ENCODE data around the gene LRRC4C.
"Not testable (repeated sequence)": the region's sequence is repeated elsewhere in the genome, so short reads cannot be mapped to it uniquely, and the experiment has no call there.

Gene LRRC4C

GRCh38 chr11:40924915-40925314 is 534.5 kb downstream of the LRRC4C start:
- Histone ChIP-seq H3K9me3 (ENCODE audit: low read length) (no peaks in the 10 kb centered on the region), H3K79me2 (ENCODE audit: insufficient read depth, low read length) (no peaks in the 10 kb centered on the region), H3K4me3 (ENCODE audit: low read depth, low read length, poor library complexity, severe bottlenecking) (no peak overlapping the region), H4K20me1 (ENCODE audit: insufficient read depth, low read length) (no peaks in the 10 kb centered on the region), H3K9ac (ENCODE audit: low read length) (no peak overlapping the region), H2AFZ (ENCODE audit: low read length) (no peak overlapping the region), H3K4me1 (ENCODE audit: insufficient read depth, low read length, severe bottlenecking) (no peaks in the 10 kb centered on the region), H3K9me2 (ENCODE audit: low read depth, low read length) (no peaks in the 10 kb centered on the region), H3K4me2 (ENCODE audit: low read length) (no peak overlapping the region), H3F3A (ENCODE audit: insufficient read depth, low read length) (no peaks in the 10 kb centered on the region), H3K27ac (ENCODE audit: low read depth, low read length, poor library complexity, severe bottlenecking) (no peak overlapping the region), H3K27me3 (ENCODE audit: insufficient read depth, low read length) (no peaks in the 10 kb centered on the region), H3K36me3 (ENCODE audit: insufficient read depth, low read length) (no peaks in the 10 kb centered on the region)
- no peak for TF ChIP-seq EZH2 (IDR thresholded peaks at IDR 0.05; ENCODE audit: borderline replicate concordance, low read length)
- TF ChIP-seq CTCF (IDR thresholded peaks at IDR 0.05; ENCODE audit: low read length), result no peak

- Histone ChIP-seq H3K4me1 (ENCODE audit: insufficient read depth, low read length, severe bottlenecking) (no peaks in the 10 kb centered on the region), H3K9ac (ENCODE audit: low read length) (no peak overlapping the region), H3K27ac (ENCODE audit: low read depth, low read length, poor library complexity, severe bottlenecking) (no peak overlapping the region), H3F3A (ENCODE audit: insufficient read depth, low read length) (no peaks in the 10 kb centered on the region), H4K20me1 (ENCODE audit: insufficient read depth, low read length) (no peaks in the 10 kb centered on the region), H3K9me2 (ENCODE audit: low read depth, low read length) (no peaks in the 10 kb centered on the region), H3K27me3 (ENCODE audit: insufficient read depth, low read length) (no peaks in the 10 kb centered on the region), H2AFZ (ENCODE audit: low read length) (no peak overlapping the region), H3K4me3 (ENCODE audit: low read depth, low read length, poor library complexity, severe bottlenecking) (no peak overlapping the region), H3K36me3 (ENCODE audit: insufficient read depth, low read length) (no peaks in the 10 kb centered on the region), H3K4me2 (ENCODE audit: low read length) (no peak overlapping the region), H3K9me3 (ENCODE audit: low read length) (no peaks in the 10 kb centered on the region), H3K79me2 (ENCODE audit: insufficient read depth, low read length) (no peaks in the 10 kb centered on the region)
- TF ChIP-seq EZH2 (IDR thresholded peaks at IDR 0.05; ENCODE audit: borderline replicate concordance, low read length), result no peak
- no peak for TF ChIP-seq CTCF (IDR thresholded peaks at IDR 0.05; ENCODE audit: low read length)
Measured at GRCh38 chr11:40921246-40921645, 538.2 kb downstream of the LRRC4C start.

GRCh38 chr11:40910774-40911173 is 548.7 kb downstream of the LRRC4C start:
- H4K20me1 ChIP-seq (ENCODE audit: insufficient read depth, low read length); H3K27me3 ChIP-seq (ENCODE audit: insufficient read depth, low read length); H3K9me2 ChIP-seq (ENCODE audit: low read depth, low read length); H2AFZ ChIP-seq (ENCODE audit: low read length); H3F3A ChIP-seq (ENCODE audit: insufficient read depth, low read length); H3K4me1 ChIP-seq (ENCODE audit: insufficient read depth, low read length, severe bottlenecking); H3K9me3 ChIP-seq (ENCODE audit: low read length); H3K4me2 ChIP-seq (ENCODE audit: low read length); H3K79me2 ChIP-seq (ENCODE audit: insufficient read depth, low read length); H3K36me3 ChIP-seq (ENCODE audit: insufficient read depth, low read length); H3K9ac ChIP-seq (ENCODE audit: low read length); H3K27ac ChIP-seq (ENCODE audit: low read depth, low read length, poor library complexity, severe bottlenecking); H3K4me3 ChIP-seq (ENCODE audit: low read depth, low read length, poor library complexity, severe bottlenecking): not testable (repeated sequence)

- Histone ChIP-seq H3K9ac (ENCODE audit: low read length) (no peak overlapping the region), H3K79me2 (ENCODE audit: insufficient read depth, low read length) (no peaks in the 10 kb centered on the region), H3K27me3 (ENCODE audit: insufficient read depth, low read length) (no peaks in the 10 kb centered on the region), H3K27ac (ENCODE audit: low read depth, low read length, poor library complexity, severe bottlenecking) (no peak overlapping the region), H3F3A (ENCODE audit: insufficient read depth, low read length) (no peaks in the 10 kb centered on the region), H3K4me1 (ENCODE audit: insufficient read depth, low read length, severe bottlenecking) (no peaks in the 10 kb centered on the region), H3K9me3 (ENCODE audit: low read length) (no peaks in the 10 kb centered on the region), H4K20me1 (ENCODE audit: insufficient read depth, low read length) (no peaks in the 10 kb centered on the region), H3K4me2 (ENCODE audit: low read length) (no peak overlapping the region), H3K9me2 (ENCODE audit: low read depth, low read length) (no peaks in the 10 kb centered on the region), H2AFZ (ENCODE audit: low read length) (no peak overlapping the region), H3K4me3 (ENCODE audit: low read depth, low read length, poor library complexity, severe bottlenecking) (no peak overlapping the region), H3K36me3 (ENCODE audit: insufficient read depth, low read length) (no peaks in the 10 kb centered on the region)
- TF ChIP-seq CTCF (IDR thresholded peaks at IDR 0.05; ENCODE audit: low read length) (no peak), EZH2 (IDR thresholded peaks at IDR 0.05; ENCODE audit: borderline replicate concordance, low read length) (no peak)
Measured at GRCh38 chr11:40894501-40894900, 565.0 kb downstream of the LRRC4C start.

Data from OCI-LY1 (cell line).